Measurements from ENCODE around the gene LILRB1. TPM values are rescaled to one million over a fixed set of nuclear protein-coding genes. Genes with fewer than 3 reads are reported as not detected.
"Not testable (repeated sequence)": the region's sequence is repeated elsewhere in the genome, so short reads cannot be mapped to it uniquely, and the experiment has no call there.

The LILRB1 gene
- total and polyA plus RNA-seq, 4 donors = 0.66 to 3.2 (median 1.6) TPM

DNA sequence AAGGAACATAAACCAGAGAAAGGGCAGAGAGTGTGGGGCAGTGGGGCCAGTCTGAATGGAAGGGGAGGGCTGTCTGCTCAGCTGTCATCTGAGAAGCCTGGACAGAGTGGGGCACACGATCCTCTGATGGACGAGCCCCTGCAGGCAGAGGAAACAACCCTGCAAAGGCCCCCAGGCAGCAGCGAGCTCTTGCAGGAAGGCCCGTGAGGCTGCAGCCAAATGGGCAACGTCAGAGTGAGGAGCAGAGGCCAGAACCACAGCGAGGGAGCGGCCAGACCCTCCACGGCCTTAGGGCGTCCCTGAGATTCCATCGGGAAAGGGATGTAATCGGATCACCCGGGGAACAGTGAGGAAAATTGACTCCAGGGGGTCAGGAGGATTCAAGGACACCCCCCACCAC, 5.8 kb downstream of the LILRB1 start:
- not testable (repeated sequence) for H3K27me3 ChIP-seq (ENCODE audit: control insufficient read depth, insufficient read depth, low read length); DNase-seq (ENCODE audit: low read depth in 4 of 6, low spot score in 6 of 6); H3K36me3 ChIP-seq (ENCODE audit: control insufficient read depth, insufficient read depth, low read length); H3K4me3 ChIP-seq (ENCODE audit: low read depth, low read length); H3K4me1 ChIP-seq (ENCODE audit: control insufficient read depth, insufficient read depth, low read length); H3K9me3 ChIP-seq (ENCODE audit: control insufficient read depth, insufficient read depth, low read length); H3K27ac ChIP-seq (ENCODE audit: low read depth, low read length)
- WGBS (ENCODE audit: insufficient coverage) = 11% methylated on average over 9 of the region's 12 CpGs

DNA sequence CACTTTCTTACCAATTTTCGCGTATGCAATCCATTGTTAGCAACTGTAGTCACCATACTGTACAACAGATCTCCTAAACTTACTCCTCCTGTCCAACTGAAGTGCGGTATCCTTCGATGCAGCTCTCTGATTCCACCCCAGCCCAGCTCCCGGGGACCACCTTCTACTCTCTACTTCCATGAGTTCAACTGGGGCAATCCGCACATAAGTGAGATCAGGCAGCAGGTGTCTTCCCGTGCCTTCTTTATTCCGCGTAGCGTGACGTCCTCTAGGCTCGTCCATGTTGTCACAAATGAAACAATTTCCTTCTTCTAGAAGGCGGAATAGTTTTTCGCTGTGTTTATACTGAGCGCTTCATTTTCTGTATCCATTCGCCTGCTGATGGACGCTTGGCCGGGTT, 8.4 kb downstream of the LILRB1 start:
- H3K27ac ChIP-seq (ENCODE audit: low read depth, low read length) = no peak overlapping the region
- no peaks in the 10 kb centered on the region for H3K9me3 ChIP-seq (ENCODE audit: control insufficient read depth, insufficient read depth, low read length)
- DNase-seq (ENCODE audit: low read depth in 4 of 6, low spot score in 6 of 6) = no peak
- H3K4me1 ChIP-seq (ENCODE audit: control insufficient read depth, insufficient read depth, low read length) = no peaks in the 10 kb centered on the region
- no peaks in the 10 kb centered on the region for H3K27me3 ChIP-seq (ENCODE audit: control insufficient read depth, insufficient read depth, low read length)
- WGBS (ENCODE audit: insufficient coverage) = 91% methylated on average over 13 of the region's 18 CpGs
- no peak overlapping the region for H3K4me3 ChIP-seq (ENCODE audit: low read depth, low read length)
- H3K36me3 ChIP-seq (ENCODE audit: control insufficient read depth, insufficient read depth, low read length) = no peaks in the 10 kb centered on the region

DNA sequence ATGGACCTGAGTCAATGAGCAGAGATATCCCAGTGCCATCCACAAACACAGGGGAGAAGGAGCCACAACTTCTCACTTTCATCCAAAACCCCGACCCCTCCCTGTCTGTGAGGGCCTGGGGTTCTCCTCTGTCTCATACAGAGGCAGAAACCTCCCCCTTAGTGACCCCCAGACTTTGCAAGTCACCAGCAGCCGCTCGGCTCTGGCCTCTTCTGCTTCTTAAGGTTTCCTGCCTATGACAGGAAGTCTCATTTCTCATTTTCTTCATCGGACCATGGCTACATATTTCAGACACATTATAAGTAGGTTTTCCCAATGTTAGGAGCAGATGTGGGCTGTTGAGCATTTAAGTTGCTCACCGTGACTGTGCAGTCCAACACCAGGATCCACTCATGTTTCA, 12.7 kb downstream of the LILRB1 start:
- not testable (repeated sequence) for H3K9me3 ChIP-seq (ENCODE audit: control insufficient read depth, insufficient read depth, low read length); H3K27ac ChIP-seq (ENCODE audit: low read depth, low read length); H3K27me3 ChIP-seq (ENCODE audit: control insufficient read depth, insufficient read depth, low read length); H3K4me1 ChIP-seq (ENCODE audit: control insufficient read depth, insufficient read depth, low read length); H3K36me3 ChIP-seq (ENCODE audit: control insufficient read depth, insufficient read depth, low read length); H3K4me3 ChIP-seq (ENCODE audit: low read depth, low read length); DNase-seq (ENCODE audit: low read depth in 4 of 6, low spot score in 6 of 6)
- 57% methylated on average over 1 of the region's 5 CpGs for WGBS (ENCODE audit: insufficient coverage)

- not testable (repeated sequence) for DNase-seq (ENCODE audit: low read depth in 4 of 6, low spot score in 6 of 6); H3K4me1 ChIP-seq (ENCODE audit: control insufficient read depth, insufficient read depth, low read length); H3K36me3 ChIP-seq (ENCODE audit: control insufficient read depth, insufficient read depth, low read length); H3K9me3 ChIP-seq (ENCODE audit: control insufficient read depth, insufficient read depth, low read length); H3K27ac ChIP-seq (ENCODE audit: low read depth, low read length); H3K27me3 ChIP-seq (ENCODE audit: control insufficient read depth, insufficient read depth, low read length); H3K4me3 ChIP-seq (ENCODE audit: low read depth, low read length)
- WGBS (ENCODE audit: insufficient coverage) = 73% methylated on average over 3 of the region's 6 CpGs
These were observed 13.3 kb downstream of the LILRB1 start for GRCh38 chr19:54643583-54643982.

GRCh38 chr19:54644056-54644455, 13.8 kb downstream of the LILRB1 start:
- DNase-seq (ENCODE audit: low read depth in 4 of 6, low spot score in 6 of 6) = no peak
- Histone ChIP-seq H3K4me1 (ENCODE audit: control insufficient read depth, insufficient read depth, low read length) (no peaks in the 10 kb centered on the region), H3K36me3 (ENCODE audit: control insufficient read depth, insufficient read depth, low read length) (no peaks in the 10 kb centered on the region), H3K4me3 (ENCODE audit: low read depth, low read length) (no peak overlapping the region), H3K9me3 (ENCODE audit: control insufficient read depth, insufficient read depth, low read length) (no peaks in the 10 kb centered on the region), H3K27ac (ENCODE audit: low read depth, low read length) (no peak overlapping the region), H3K27me3 (ENCODE audit: control insufficient read depth, insufficient read depth, low read length) (no peaks in the 10 kb centered on the region)
- WGBS (ENCODE audit: insufficient coverage) = 80% methylated on average over 3 of the region's 5 CpGs

DNA sequence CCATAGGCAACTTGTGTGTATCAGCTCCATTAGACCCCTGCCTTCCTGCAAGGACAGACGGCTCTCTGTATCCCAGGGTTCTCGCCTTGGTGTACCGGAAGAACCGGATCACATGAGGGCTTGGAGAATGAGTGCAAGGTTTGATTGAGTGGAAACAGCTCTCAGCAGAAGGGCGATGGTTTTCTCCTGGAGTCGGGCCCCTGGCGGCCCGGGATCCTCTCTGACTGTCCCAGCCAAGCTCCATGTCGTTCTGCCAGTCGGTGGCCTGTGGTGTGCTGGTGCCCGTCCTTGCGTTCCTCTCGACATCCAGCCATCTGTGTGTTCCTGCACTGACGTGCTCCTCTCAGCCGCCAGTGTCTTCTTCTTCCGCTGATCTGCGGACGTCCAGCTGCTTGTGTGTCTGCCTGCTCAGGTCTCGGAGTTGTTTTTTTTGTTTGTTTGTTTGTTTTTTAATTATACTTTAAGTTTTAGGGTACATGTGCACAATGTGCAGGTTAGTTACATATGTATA, 16.1 kb downstream of the LILRB1 start:
- Histone ChIP-seq H3K4me3 (ENCODE audit: low read depth, low read length) (no peak overlapping the region), H3K36me3 (ENCODE audit: control insufficient read depth, insufficient read depth, low read length) (no peaks in the 10 kb centered on the region), H3K27ac (ENCODE audit: low read depth, low read length) (no peak overlapping the region), H3K9me3 (ENCODE audit: control insufficient read depth, insufficient read depth, low read length) (no peaks in the 10 kb centered on the region), H3K4me1 (ENCODE audit: control insufficient read depth, insufficient read depth, low read length) (no peaks in the 10 kb centered on the region), H3K27me3 (ENCODE audit: control insufficient read depth, insufficient read depth, low read length) (no peaks in the 10 kb centered on the region)
- 92% methylated on average over 13 of the region's 19 CpGs for WGBS (ENCODE audit: insufficient coverage)
- no peak for DNase-seq (ENCODE audit: low read depth in 4 of 6, low spot score in 6 of 6)

GRCh38 chr19:54648129-54648528, 17.8 kb downstream of the LILRB1 start:
- Histone ChIP-seq H3K4me1 (ENCODE audit: control insufficient read depth, insufficient read depth, low read length) (no peaks in the 10 kb centered on the region), H3K27me3 (ENCODE audit: control insufficient read depth, insufficient read depth, low read length) (no peaks in the 10 kb centered on the region), H3K4me3 (ENCODE audit: low read depth, low read length) (no peak overlapping the region), H3K36me3 (ENCODE audit: control insufficient read depth, insufficient read depth, low read length) (no peaks in the 10 kb centered on the region), H3K27ac (ENCODE audit: low read depth, low read length) (no peak overlapping the region), H3K9me3 (ENCODE audit: control insufficient read depth, insufficient read depth, low read length) (no peaks in the 10 kb centered on the region)
- WGBS (ENCODE audit: insufficient coverage) = 60% methylated on average over 2 of the region's 4 CpGs
- DNase-seq (ENCODE audit: low read depth in 4 of 6, low spot score in 6 of 6) = no peak

- Histone ChIP-seq H3K4me3 (ENCODE audit: low read depth, low read length) (no peak overlapping the region), H3K36me3 (ENCODE audit: control insufficient read depth, insufficient read depth, low read length) (no peaks in the 10 kb centered on the region), H3K27me3 (ENCODE audit: control insufficient read depth, insufficient read depth, low read length) (no peaks in the 10 kb centered on the region), H3K9me3 (ENCODE audit: control insufficient read depth, insufficient read depth, low read length) (no peaks in the 10 kb centered on the region), H3K4me1 (ENCODE audit: control insufficient read depth, insufficient read depth, low read length) (no peaks in the 10 kb centered on the region), H3K27ac (ENCODE audit: low read depth, low read length) (no peak overlapping the region)
- no peak for DNase-seq (ENCODE audit: low read depth in 4 of 6, low spot score in 6 of 6)
- WGBS (ENCODE audit: insufficient coverage) = 94% methylated on average over 4 of the region's 6 CpGs
These were observed 19.9 kb downstream of the LILRB1 start for GRCh38 chr19:54650108-54650655.

DNA sequence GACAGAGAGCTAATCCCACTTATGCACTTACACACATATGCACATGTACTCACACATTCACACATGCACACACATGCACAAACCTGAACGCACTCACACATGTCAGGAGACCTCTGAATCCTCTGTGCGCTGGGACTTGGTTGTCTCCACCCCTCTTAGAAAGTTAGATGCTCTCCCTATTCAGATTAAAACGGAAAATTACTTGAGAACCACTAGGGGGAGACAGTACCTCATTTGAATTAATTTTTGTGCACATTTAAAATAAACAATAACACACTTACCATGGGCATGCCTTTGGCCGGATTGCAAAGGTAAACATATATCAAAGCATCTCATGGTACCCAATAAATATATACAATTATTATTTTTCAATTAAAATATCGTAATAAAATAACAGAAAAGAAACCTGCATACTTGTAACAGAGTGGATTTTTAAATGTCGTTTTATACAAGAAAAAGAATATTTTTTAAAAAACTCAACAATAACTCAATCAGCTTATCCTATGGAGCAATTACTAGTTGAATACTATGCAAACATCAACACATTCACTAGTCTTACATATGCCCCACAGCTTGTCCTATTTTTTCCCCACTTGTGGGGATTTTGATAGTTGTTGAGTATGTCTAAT, 23.0 kb downstream of the LILRB1 start:
- Histone ChIP-seq H3K4me3 (ENCODE audit: low read depth, low read length) (no peak overlapping the region), H3K27ac (ENCODE audit: low read depth, low read length) (no peak overlapping the region), H3K27me3 (ENCODE audit: control insufficient read depth, insufficient read depth, low read length) (no peaks in the 10 kb centered on the region), H3K36me3 (ENCODE audit: control insufficient read depth, insufficient read depth, low read length) (no peaks in the 10 kb centered on the region), H3K4me1 (ENCODE audit: control insufficient read depth, insufficient read depth, low read length) (no peaks in the 10 kb centered on the region), H3K9me3 (ENCODE audit: control insufficient read depth, insufficient read depth, low read length) (no peaks in the 10 kb centered on the region)
- DNase-seq (ENCODE audit: low read depth in 4 of 6, low spot score in 6 of 6) = peak in 2 of 6 donors; percentile 2 to 64
- 44% methylated on average over 2 of the region's 6 CpGs for WGBS (ENCODE audit: insufficient coverage)

All from spinal cord (tissue), 10 donors.